Measurements from ENCODE around the gene YBEY. TPM values are rescaled to one million over a fixed set of nuclear protein-coding genes. Genes with fewer than 3 reads are reported as not detected.

The YBEY gene
- total and polyA plus RNA-seq, 5 donors: 10.2 to 18.5 (median 16.0) TPM

DNA sequence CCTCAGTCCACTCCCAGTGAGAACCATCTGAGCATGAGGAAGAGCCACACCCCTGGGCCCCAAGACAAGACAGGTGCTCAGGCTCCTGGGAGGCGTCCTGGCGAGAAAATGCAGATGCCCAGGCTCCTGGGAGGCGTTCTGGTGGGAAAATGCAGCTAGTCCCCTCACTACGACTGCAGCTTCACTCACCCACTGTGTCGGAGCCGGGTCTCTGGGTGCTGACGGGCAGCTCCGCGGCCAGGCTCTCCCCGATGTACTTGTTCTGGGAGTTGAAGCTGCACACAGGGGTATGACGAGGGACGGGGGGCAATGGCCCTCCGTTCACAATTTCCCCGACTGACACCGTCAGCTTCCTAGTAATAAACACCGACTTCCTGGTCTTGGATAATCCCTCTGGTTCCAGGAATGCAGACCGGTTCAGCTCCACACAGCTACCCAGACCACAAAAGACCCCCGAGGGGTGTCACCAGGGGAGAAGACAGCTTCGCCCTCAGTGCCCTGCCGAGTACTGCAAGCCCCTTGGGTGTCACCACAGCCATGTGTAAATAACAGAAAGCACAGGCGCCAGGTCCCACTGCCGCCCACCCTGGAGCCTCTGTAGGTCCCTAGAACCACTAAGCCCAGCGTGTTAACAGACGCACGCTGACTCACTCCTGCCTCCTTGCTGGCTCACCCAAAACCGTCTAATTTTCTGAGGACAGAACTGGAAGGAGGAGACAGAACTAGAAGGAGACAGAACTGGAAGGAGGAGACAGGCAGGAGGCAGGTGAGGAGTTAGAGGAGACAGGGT, 20.2 kb upstream of the YBEY start:
- WGBS: 85% methylated on average over 26 of the region's 26 CpGs
- intact Hi-C loops (cut with DNase I): no loop called here
- Histone ChIP-seq H3K9me3 (ENCODE audit: control insufficient read depth, low read length) (no peaks in the 10 kb centered on the region), H3K27ac (ENCODE audit: low read length) (no peak overlapping the region), H3K27me3 (ENCODE audit: control insufficient read depth, insufficient read depth) (no peaks in the 10 kb centered on the region), H3K4me3 (ENCODE audit: low read length) (no peak overlapping the region), H3K4me1 (ENCODE audit: control insufficient read depth, insufficient read depth, low read length) (no peaks in the 10 kb centered on the region)
- ATAC-seq: no peak
- DNase-seq: no peak

DNA sequence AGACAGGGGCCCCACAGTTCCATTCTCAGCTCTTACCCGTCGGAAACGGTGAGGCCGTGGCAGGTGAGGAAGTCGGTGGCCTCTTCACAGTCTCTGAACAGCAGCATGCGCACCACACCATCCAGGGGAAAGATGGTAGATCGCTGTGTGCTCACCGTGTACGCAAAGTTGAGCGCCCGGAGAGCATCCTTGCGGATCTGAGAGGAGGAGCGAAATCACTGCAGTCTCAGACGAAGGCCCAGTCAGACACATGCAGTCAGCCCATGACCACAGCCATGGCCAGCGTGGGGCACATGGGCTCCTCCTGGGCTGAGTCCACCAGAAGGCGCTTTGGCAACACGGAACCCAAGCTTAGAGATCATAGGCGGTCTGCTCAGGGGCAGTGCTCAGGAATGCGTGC, 19.2 kb upstream of the YBEY start:
- Histone ChIP-seq H3K27ac (ENCODE audit: low read length) (no peak overlapping the region), H3K27me3 (ENCODE audit: control insufficient read depth, insufficient read depth) (no peaks in the 10 kb centered on the region), H3K4me1 (ENCODE audit: control insufficient read depth, insufficient read depth, low read length) (no peaks in the 10 kb centered on the region), H3K9me3 (ENCODE audit: control insufficient read depth, low read length) (no peaks in the 10 kb centered on the region), H3K4me3 (ENCODE audit: low read length) (no peak overlapping the region)
- 91% methylated on average over 19 of the region's 19 CpGs for WGBS
- ATAC-seq (no peak), DNase-seq (no peak)
- intact Hi-C loops (cut with DNase I): no loop called here

DNA sequence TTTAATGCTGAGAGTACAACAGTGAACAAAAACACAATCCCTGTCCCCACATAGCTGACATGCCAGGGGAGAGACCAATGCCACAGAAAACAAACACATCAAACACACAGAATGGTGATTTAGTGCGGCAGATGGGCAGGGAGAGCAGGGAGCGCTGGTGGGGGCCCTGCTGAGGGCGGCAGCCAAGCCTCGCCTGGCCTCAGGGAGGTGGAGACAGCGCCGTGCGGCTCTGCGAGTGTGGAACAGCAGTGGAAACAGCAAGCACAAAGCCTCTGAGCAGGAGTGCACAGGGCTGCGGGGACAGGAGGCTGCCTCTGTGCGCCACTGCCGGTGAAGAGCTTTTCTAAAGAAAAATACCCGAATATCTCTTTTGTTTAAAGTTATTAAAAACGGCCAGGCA, 17.8 kb upstream of the YBEY start:
- intact Hi-C loops (cut with DNase I): no loop called here
- no peak for DNase-seq
- no peaks in the 10 kb centered on the region for H3K9me3 ChIP-seq (ENCODE audit: control insufficient read depth, low read length)
- no peak for ATAC-seq
- H3K27ac ChIP-seq (ENCODE audit: low read length): no peak overlapping the region
- H3K4me1 ChIP-seq (ENCODE audit: control insufficient read depth, insufficient read depth, low read length): no peaks in the 10 kb centered on the region
- 93% methylated on average over 13 of the region's 13 CpGs for WGBS
- H3K4me3 ChIP-seq (ENCODE audit: low read length): no peak overlapping the region
- H3K27me3 ChIP-seq (ENCODE audit: control insufficient read depth, insufficient read depth): no peaks in the 10 kb centered on the region

DNA sequence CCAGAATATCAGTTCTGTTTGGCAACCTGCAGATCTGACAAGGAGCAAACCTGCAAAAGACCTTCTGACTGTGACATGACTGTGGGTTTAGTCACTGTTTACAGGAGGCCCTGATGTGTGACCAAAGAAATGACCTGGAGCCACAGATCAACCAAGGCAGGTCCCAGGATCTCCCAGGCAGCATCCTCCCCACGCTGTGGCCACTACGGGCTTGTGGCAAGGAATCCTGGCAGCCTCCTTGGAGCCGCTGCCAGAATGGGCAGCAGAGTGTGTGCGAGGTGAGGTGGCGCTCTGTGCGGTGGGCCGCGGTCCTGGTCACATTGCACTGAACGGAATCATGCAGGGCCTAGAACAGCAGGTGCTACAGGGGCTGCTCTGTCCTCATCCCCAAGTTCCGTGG, 16.7 kb upstream of the YBEY start:
- no peaks in the 10 kb centered on the region for H3K27me3 ChIP-seq (ENCODE audit: control insufficient read depth, insufficient read depth)
- no peaks in the 10 kb centered on the region for H3K9me3 ChIP-seq (ENCODE audit: control insufficient read depth, low read length)
- H3K4me1 ChIP-seq (ENCODE audit: control insufficient read depth, insufficient read depth, low read length): no peaks in the 10 kb centered on the region
- 95% methylated on average over 10 of the region's 10 CpGs for WGBS
- no peak overlapping the region for H3K4me3 ChIP-seq (ENCODE audit: low read length)
- intact Hi-C loops (cut with DNase I): no loop called here
- H3K27ac ChIP-seq (ENCODE audit: low read length): no peak overlapping the region
- ATAC-seq (no peak), DNase-seq (no peak)

DNA sequence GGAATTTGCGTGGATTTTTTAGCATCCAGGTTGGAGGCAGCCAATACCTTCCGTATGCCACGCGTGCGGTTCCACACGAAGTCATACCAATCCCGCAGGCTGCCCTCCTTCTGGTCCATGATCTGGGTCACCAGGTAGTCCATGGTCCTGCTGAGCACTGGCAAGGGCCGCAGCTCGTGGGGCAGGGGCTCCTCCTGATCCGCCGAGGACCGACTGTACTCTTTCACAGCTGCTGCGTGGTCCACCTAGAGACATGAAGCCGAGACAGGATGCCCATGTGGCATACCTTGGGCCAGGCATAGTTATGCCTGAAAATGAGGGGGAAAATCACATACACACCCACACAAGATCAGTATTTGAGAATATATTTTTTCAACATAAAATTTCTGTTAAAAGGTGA, 12.8 kb upstream of the YBEY start:
- DNase-seq (no peak), ATAC-seq (no peak)
- no peaks in the 10 kb centered on the region for H3K27me3 ChIP-seq (ENCODE audit: control insufficient read depth, insufficient read depth)
- H3K27ac ChIP-seq (ENCODE audit: low read length): no peak overlapping the region
- intact Hi-C loops (cut with DNase I): loop anchor here in 1 of 4 donors (10.0 kb wide), 1 partner anchor 59 kb away; no protein-coding TSS in a partner anchor
- 96% methylated on average over 14 of the region's 14 CpGs for WGBS
- H3K4me3 ChIP-seq (ENCODE audit: low read length): no peak overlapping the region
- H3K4me1 ChIP-seq (ENCODE audit: control insufficient read depth, insufficient read depth, low read length): no peaks in the 10 kb centered on the region
- no peaks in the 10 kb centered on the region for H3K9me3 ChIP-seq (ENCODE audit: control insufficient read depth, low read length)

DNA sequence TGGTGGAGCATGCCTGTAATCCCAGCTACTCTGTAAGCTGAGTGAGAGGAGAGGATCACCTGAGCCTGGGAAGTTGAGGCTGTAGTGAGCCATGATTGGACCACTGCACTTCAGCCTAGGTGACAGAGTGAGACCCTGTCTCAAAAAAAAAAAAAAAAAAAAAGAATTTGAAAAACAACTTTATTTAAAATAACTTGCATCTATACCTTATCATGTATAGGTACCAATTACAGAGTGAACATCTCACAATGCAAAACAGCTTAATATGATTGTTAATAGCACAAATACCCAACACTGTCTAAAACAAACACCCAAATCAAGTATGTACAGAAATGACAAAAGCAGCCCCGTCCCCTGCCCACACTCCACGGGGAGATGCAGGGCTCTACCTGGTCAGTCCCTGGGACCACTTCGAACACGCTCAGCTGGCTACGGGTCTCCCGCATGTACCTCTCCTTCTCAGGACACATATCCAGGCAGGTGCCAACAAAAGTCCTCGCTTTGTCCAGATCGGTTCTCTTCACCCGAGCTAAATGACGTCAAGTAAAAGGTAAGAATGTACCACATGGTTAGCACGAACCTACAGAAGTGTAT, 11.2 kb upstream of the YBEY start:
- no peak for DNase-seq
- no peak for ATAC-seq
- Histone ChIP-seq H3K4me3 (ENCODE audit: low read length) (no peak overlapping the region), H3K9me3 (ENCODE audit: control insufficient read depth, low read length) (no peaks in the 10 kb centered on the region), H3K27me3 (ENCODE audit: control insufficient read depth, insufficient read depth) (no peaks in the 10 kb centered on the region), H3K27ac (ENCODE audit: low read length) (no peak overlapping the region), H3K4me1 (ENCODE audit: control insufficient read depth, insufficient read depth, low read length) (no peaks in the 10 kb centered on the region)
- intact Hi-C loops (cut with DNase I): loop anchor here in 1 of 4 donors (10.0 kb wide), 1 partner anchor 60 kb away; no protein-coding TSS in a partner anchor
- WGBS: 93% methylated on average over 11 of the region's 11 CpGs

DNA sequence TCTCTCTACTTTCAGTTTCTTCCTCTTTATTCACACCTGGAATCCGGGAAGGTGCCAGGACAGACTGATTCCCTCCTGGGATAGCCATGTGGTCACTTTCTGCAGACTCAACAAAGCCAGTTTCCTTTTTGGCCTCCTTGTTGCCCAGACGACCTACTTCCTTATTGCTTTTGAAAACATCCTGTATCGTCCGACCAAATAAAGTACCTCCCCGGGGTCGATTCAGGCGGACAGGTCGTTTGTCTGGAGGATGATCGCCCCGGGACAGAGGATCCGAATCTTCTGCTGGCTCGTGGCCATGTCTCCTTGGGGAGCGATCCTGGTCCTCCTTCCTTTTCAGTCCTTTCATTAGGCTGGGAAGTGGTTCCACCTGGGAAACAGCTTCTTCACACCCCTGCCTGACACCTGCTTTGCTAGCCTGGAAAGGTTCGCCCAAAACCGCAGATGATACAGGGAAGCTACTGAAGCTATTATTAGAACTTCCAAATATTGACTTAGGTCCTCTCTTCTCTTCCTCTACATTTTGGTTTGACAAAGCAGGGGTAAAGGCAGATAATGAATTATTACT, 2.0 kb upstream of the YBEY start:
- H3K27me3 ChIP-seq (ENCODE audit: control insufficient read depth, insufficient read depth): no peaks in the 10 kb centered on the region
- peaks cover 4% of the 10 kb centered on the region for H3K4me1 ChIP-seq (ENCODE audit: control insufficient read depth, insufficient read depth, low read length)
- intact Hi-C loops (cut with DNase I): loop anchor here in 2 of 4 donors (10.0 kb wide), 2 partner anchors 129 to 309 kb away; partner anchors contain the start of gene FTCD (in 1 of the 2)
- no peak overlapping the region for H3K27ac ChIP-seq (ENCODE audit: low read length)
- DNase-seq: no peak
- no peak overlapping the region for H3K4me3 ChIP-seq (ENCODE audit: low read length)
- ATAC-seq: no peak
- no peaks in the 10 kb centered on the region for H3K9me3 ChIP-seq (ENCODE audit: control insufficient read depth, low read length)
- WGBS: 73% methylated on average over 15 of the region's 15 CpGs

DNA sequence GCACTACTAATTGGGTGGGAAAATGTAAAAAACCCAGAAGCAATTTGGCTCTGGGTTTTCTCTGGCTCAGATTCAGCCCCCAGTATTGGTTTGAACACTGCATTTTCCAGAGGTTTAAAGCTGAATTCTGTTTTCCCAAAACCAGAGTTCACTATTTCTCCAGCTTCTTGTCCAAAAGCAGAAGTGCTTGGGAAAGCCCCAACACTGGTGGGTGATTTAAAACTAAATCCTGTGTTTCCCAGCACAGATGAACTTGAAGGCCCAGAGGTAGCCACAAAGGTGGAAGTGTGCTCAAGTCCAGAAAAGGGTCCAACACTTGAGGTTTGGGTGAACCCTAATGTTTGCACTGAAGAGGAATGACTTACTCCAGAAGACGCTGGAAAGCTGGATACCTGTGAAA, 1.4 kb upstream of the YBEY start:
- H3K4me3 ChIP-seq (ENCODE audit: low read length): peak overlapping the region; percentile 80
- no peaks in the 10 kb centered on the region for H3K27me3 ChIP-seq (ENCODE audit: control insufficient read depth, insufficient read depth)
- WGBS: 93% methylated on average over 1 of the region's 1 CpG
- intact Hi-C loops (cut with DNase I): loop anchor here in 2 of 4 donors (10.0 kb wide), 2 partner anchors 130 to 310 kb away; partner anchors contain the start of gene FTCD (in 1 of the 2)
- DNase-seq (no peak), ATAC-seq (no peak)
- H3K4me1 ChIP-seq (ENCODE audit: control insufficient read depth, insufficient read depth, low read length): peaks cover 4% of the 10 kb centered on the region
- H3K27ac ChIP-seq (ENCODE audit: low read length): no peak overlapping the region
- no peaks in the 10 kb centered on the region for H3K9me3 ChIP-seq (ENCODE audit: control insufficient read depth, low read length)

DNA sequence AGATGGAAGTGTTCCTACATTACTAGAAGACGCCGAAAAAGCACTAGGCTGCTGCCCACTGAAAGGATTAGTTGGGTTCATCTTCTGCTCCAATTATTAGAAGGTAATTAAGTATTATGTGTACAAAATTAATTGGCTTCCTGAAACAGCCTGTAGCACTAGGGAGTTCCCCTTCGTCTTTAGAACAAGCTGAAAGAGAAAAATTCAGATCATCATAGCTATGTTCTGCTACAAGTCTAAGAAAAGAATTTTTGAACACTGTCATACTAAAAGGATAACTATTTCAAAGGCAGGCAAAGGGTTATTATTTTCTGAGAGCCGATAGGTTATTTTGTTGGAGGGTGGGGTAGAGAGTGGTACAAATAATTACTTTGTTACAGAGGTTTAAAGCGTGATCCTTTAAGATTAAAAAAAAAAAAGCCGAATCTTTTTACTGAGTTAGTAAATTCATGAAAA, 908 bp upstream of the YBEY start, which contains the start of gene MCM3AP:
TSS of gene MCM3AP (minus strand) at position 406 of the 456 bp plus-strand sequence. CDS start at position 81, 325 bp downstream.
- WGBS: 32% methylated on average over 6 of the region's 6 CpGs

DNA sequence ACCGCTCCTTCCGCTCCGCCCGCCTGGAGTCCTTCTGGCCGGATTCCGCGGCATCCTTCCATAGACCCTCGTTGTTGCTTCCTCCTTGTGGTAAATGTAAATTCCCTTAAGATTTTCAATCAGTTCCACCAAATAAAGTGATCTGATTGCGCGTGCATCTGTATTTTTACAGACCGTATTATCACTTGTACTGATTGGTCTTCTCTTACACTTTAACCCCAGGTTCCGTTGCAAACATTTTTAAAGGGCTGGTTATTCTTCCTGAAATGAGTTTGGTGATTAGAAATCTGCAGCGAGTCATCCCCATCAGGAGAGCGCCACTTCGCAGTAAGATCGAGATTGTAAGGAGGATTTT, 483 bp downstream of the YBEY start:
- Histone ChIP-seq H3K27me3 (ENCODE audit: control insufficient read depth, insufficient read depth) (no peaks in the 10 kb centered on the region), H3K9me3 (ENCODE audit: control insufficient read depth, low read length) (no peaks in the 10 kb centered on the region), H3K4me3 (ENCODE audit: low read length) (peak overlapping the region; percentile 80), H3K27ac (ENCODE audit: low read length) (peak overlapping the region; percentile 77), H3K4me1 (ENCODE audit: control insufficient read depth, insufficient read depth, low read length) (peaks cover 4% of the 10 kb centered on the region)
- DNase-seq: no peak
- ATAC-seq: no peak
- intact Hi-C loops (cut with DNase I): loop anchor here in 3 of 4 donors (2.0 to 10.0 kb wide), 3 partner anchors 38 to 312 kb away; partner anchors contain the start of genes FTCD (in 1 of the 3) and PCNT (in 1 of the 3)
- WGBS: under 1% methylated on average over 16 of the region's 16 CpGs

More for the DNA sequence above, 908 bp upstream of the YBEY start, which contains the start of gene MCM3AP:
- Histone ChIP-seq H3K4me3 (ENCODE audit: low read length) (peak within 1 kb of the TSS; percentile 80), H3K4me1 (ENCODE audit: control insufficient read depth, insufficient read depth, low read length) (peaks cover 4% of the 10 kb centered on the region), H3K27ac (ENCODE audit: low read length) (peak within 1 kb of the TSS; percentile 77), H3K27me3 (ENCODE audit: control insufficient read depth, insufficient read depth) (no peaks in the 10 kb centered on the region), H3K9me3 (ENCODE audit: control insufficient read depth, low read length) (no peaks in the 10 kb centered on the region)
- DNase-seq (no peak), ATAC-seq (no peak)
- intact Hi-C loops (cut with DNase I): loop anchor here in 2 of 4 donors (10.0 kb wide), 2 partner anchors 130 to 310 kb away; partner anchors contain the start of gene FTCD (in 1 of the 2)

DNA sequence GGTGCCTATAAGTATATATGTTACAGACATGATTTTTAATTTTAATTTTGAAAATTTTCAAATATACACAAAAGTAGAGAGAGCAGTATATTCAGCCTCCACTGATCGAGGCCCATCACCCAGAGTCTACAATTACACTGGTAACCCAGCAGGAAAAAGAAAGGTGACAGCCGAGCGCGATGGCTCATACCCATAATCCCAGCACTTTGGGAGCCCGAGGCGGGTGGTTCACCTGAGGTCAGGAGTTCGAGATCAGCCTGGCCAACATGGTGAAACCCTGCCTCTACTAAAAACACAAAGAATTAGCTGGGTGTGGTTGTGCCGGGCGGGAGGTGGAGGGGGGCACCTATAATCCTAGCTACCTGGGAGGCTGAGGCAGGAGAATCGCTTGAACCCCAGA, 1.4 kb downstream of the YBEY start:
- H3K27me3 ChIP-seq (ENCODE audit: control insufficient read depth, insufficient read depth): no peaks in the 10 kb centered on the region
- no peaks in the 10 kb centered on the region for H3K9me3 ChIP-seq (ENCODE audit: control insufficient read depth, low read length)
- ATAC-seq: no peak
- H3K27ac ChIP-seq (ENCODE audit: low read length): no peak overlapping the region
- no peak for DNase-seq
- WGBS: 92% methylated on average over 10 of the region's 10 CpGs
- H3K4me3 ChIP-seq (ENCODE audit: low read length): no peak overlapping the region
- intact Hi-C loops (cut with DNase I): loop anchor here in 3 of 4 donors (2.0 to 10.0 kb wide), 3 partner anchors 37 to 313 kb away; partner anchors contain the start of genes FTCD (in 1 of the 3) and PCNT (in 1 of the 3)
- peaks cover 4% of the 10 kb centered on the region for H3K4me1 ChIP-seq (ENCODE audit: control insufficient read depth, insufficient read depth, low read length)

Measured in right cardiac atrium (tissue), 5 donors.